Esophagus muscularis mucosa (tissue), 4 donors: ENCODE data around the gene LGALS12.
"Not testable (repeated sequence)": the region's sequence is repeated elsewhere in the genome, so short reads cannot be mapped to it uniquely, and the experiment has no call there.

ENCODE experiments used
- CTCF ChIP-seq, 3 experiments: fragments of 200-600 bp in 2 of 3; fragments of 450-650 bp in 1 of 3; sonication (generic) in 2 of 3; IDR thresholded peaks; one replicate each; pipeline ENCODE4 v1.5.1; 2017 to 2019; ENCODE audit warnings: antibody characterized with exemption in 3 of 3, mild to moderate bottlenecking in 2 of 3, moderate library complexity in 1 of 3
- EP300 ChIP-seq: sonication (generic); formaldehyde crosslinking; IDR thresholded peaks from one replicate; pipeline ENCODE4 v1.6.1; 2017; ENCODE audit warnings: antibody characterized with exemption
- POLR2AphosphoS5 ChIP-seq, 2 donors: sonication (generic); formaldehyde crosslinking; IDR thresholded peaks; one replicate each; pipeline ENCODE4 v1.6.1; 2017; ENCODE audit warnings: antibody characterized with exemption in 2 of 2

DNA sequence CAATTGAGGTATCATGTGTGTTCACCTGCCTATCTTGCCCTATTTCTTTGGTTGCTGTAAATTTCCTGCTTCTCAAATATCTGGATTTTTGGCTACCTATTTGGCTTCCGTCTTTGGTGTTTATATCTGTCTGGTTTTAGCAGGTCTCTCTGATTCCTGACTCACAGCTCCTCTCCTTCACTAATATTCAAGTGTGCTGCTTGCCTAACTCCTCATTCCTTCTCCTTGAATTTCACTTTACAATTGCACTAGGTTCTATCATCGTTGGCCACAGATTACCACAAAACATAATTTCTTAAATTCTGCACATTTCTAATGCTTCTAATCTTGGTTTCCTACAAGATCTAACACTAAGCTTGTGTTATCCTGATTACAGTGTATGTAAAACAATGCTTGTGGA lies 36.6 kb downstream of the LGALS12 start:
- TF ChIP-seq CTCF (IDR thresholded peaks at IDR 0.05); POLR2AphosphoS5 (IDR thresholded peaks at IDR 0.05); EP300: not testable (repeated sequence)
